ENCODE data around the gene ZNF3.

- TF ChIP-seq POLR2A (conservative IDR thresholded peaks at IDR 0.05) (no peak), EZH2 (IDR thresholded peaks at IDR 0.05; ENCODE audit: borderline replicate concordance, low read depth, low read length) (no peak), CHD7 (IDR thresholded peaks at IDR 0.05; ENCODE audit: low read depth, low read length) (no peak), CTCF (IDR thresholded peaks at IDR 0.05 in 2 of 3, conservative IDR thresholded peaks at IDR 0.05 in 1 of 3; ENCODE audit: insufficient read depth in 2 of 3, low read depth in 1 of 3, low read length in 3 of 3) (no peak), FOXK2 (conservative IDR thresholded peaks at IDR 0.05 in 1 of 2, IDR thresholded peaks at IDR 0.05 in 1 of 2; ENCODE audit: low read depth in 2 of 2) (no peak), ZBTB34 (CRISPR knock-in tag; IDR thresholded peaks at IDR 0.05) (no peak), CREB1 (IDR thresholded peaks at IDR 0.05) (no peak), CREB1 (CRISPR knock-in tag; IDR thresholded peaks at IDR 0.05) (no peak), NONO (IDR thresholded peaks at IDR 0.05; ENCODE audit: low read depth in 2 of 2, low read length in 1 of 2) (no peak)
Observed at GRCh38 chr7:100098913-100099312, 17.4 kb upstream of the ZNF3 start.
